Measurements from ENCODE around the gene SLC46A1. TPM values are rescaled to one million over a fixed set of nuclear protein-coding genes. Genes with fewer than 3 reads are reported as not detected.
A peak's percentile ranks its signal among the peaks of the same experiment; 100 is the strongest.

The SLC46A1 gene
- total and polyA plus RNA-seq, 12 donors: 11.9 to 104 (median 46.3) TPM

- H3K36me3 ChIP-seq (replicated peaks in 1 of 2): no peaks in the 10 kb centered on the region
- H3K4me1 ChIP-seq (replicated peaks in 1 of 2): no peaks in the 10 kb centered on the region
- 15 to 20% (median 17%) methylated on average over 13 of the region's 13 CpGs for WGBS, 4 donors
- no peaks in the 10 kb centered on the region for H3K9me3 ChIP-seq (replicated peaks in 1 of 3)
- peak; percentile 44 to 75 (median 64) for TF ChIP-seq CTCF (IDR thresholded peaks at IDR 0.05)
- no peak for TF ChIP-seq POLR2A (IDR thresholded peaks at IDR 0.05)
- DNase-seq: peak; percentile 63 to 85 (median 76)
- H3K27me3 ChIP-seq: no peaks in the 10 kb centered on the region
- intact Hi-C loops (cut with DNase I): no loop called here
- no peak overlapping the region for H3K4me3 ChIP-seq
- no peak overlapping the region for H3K27ac ChIP-seq
These were observed 10.8 kb upstream of the SLC46A1 start for GRCh38 chr17:28416703-28417311.

- H3K4me3 ChIP-seq: no peak overlapping the region
- intact Hi-C loops (cut with DNase I): no loop called here
- DNase-seq: no peak
- no peak overlapping the region for H3K27ac ChIP-seq
- no peak for TF ChIP-seq POLR2A (IDR thresholded peaks at IDR 0.05)
- TF ChIP-seq CTCF (IDR thresholded peaks at IDR 0.05): no peak
- H3K9me3 ChIP-seq (replicated peaks in 1 of 3): no peaks in the 10 kb centered on the region
- 84 to 94% (median 89%) methylated on average over 3 of the region's 3 CpGs for WGBS, 4 donors
- no peaks in the 10 kb centered on the region for H3K4me1 ChIP-seq (replicated peaks in 1 of 2)
- H3K27me3 ChIP-seq: no peaks in the 10 kb centered on the region
- no peaks in the 10 kb centered on the region for H3K36me3 ChIP-seq (replicated peaks in 1 of 2)
These were observed 9.9 kb upstream of the SLC46A1 start for GRCh38 chr17:28415886-28416285.

GRCh38 chr17:28413804-28414203, 7.8 kb upstream of the SLC46A1 start:
- no peak overlapping the region for H3K4me3 ChIP-seq
- H3K36me3 ChIP-seq (replicated peaks in 1 of 2): no peaks in the 10 kb centered on the region
- no peak for DNase-seq
- no peaks in the 10 kb centered on the region for H3K9me3 ChIP-seq (replicated peaks in 1 of 3)
- no peaks in the 10 kb centered on the region for H3K27me3 ChIP-seq
- TF ChIP-seq CTCF (IDR thresholded peaks at IDR 0.05) (no peak), POLR2A (IDR thresholded peaks at IDR 0.05) (no peak)
- no peak overlapping the region for H3K27ac ChIP-seq
- intact Hi-C loops (cut with DNase I): no loop called here
- WGBS, 4 donors: 52 to 65% (median 60%) methylated on average over 7 of the region's 7 CpGs
- H3K4me1 ChIP-seq (replicated peaks in 1 of 2): no peaks in the 10 kb centered on the region

- WGBS, 4 donors: 84 to 88% (median 86%) methylated on average over 3 of the region's 3 CpGs
- TF ChIP-seq CTCF (IDR thresholded peaks at IDR 0.05) (no peak), POLR2A (IDR thresholded peaks at IDR 0.05) (no peak)
- H3K4me3 ChIP-seq: no peak overlapping the region
- no peaks in the 10 kb centered on the region for H3K27me3 ChIP-seq
- H3K36me3 ChIP-seq (replicated peaks in 1 of 2): no peaks in the 10 kb centered on the region
- H3K27ac ChIP-seq: no peak overlapping the region
- no peaks in the 10 kb centered on the region for H3K4me1 ChIP-seq (replicated peaks in 1 of 2)
- DNase-seq: no peak
- intact Hi-C loops (cut with DNase I): no loop called here
- H3K9me3 ChIP-seq (replicated peaks in 1 of 3): no peaks in the 10 kb centered on the region
These were observed 6.1 kb upstream of the SLC46A1 start for GRCh38 chr17:28412099-28412498.
